GM21360 (cell line): ENCODE measurements around the gene ITFG2.

Experiments
- ATAC-seq: cut with Tn5 transposase; IDR thresholded peaks from one replicate; pipeline ENCODE4 v1.9.1; 2021; ENCODE audit warnings: mild to moderate bottlenecking, moderate library complexity; ENCODE audit not compliant: unreplicated experiment

ITFG2 gene

GRCh38 chr12:2826721-2827515 lies 14.4 kb downstream of the ITFG2 start:
- ATAC-seq: no peak

DNA sequence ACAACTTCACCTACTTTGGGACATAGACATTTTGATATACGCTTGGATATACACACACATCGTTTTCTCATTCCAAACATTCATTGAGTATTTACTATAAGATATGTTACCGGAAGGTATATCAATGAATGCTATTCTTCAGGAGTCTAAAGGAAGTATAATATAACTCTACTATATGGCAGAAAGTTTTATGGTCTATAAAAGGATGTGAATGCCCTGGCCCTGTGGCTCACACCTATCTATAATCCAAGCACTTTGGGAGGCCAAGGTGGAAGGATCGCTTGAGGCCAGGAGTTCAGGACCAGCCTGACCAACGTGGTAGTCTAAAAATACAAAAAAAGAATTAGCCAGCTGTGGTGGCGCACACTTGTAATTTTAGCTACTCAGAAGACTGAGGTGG lies 16.8 kb downstream of the ITFG2 start:
- no peak for ATAC-seq

DNA sequence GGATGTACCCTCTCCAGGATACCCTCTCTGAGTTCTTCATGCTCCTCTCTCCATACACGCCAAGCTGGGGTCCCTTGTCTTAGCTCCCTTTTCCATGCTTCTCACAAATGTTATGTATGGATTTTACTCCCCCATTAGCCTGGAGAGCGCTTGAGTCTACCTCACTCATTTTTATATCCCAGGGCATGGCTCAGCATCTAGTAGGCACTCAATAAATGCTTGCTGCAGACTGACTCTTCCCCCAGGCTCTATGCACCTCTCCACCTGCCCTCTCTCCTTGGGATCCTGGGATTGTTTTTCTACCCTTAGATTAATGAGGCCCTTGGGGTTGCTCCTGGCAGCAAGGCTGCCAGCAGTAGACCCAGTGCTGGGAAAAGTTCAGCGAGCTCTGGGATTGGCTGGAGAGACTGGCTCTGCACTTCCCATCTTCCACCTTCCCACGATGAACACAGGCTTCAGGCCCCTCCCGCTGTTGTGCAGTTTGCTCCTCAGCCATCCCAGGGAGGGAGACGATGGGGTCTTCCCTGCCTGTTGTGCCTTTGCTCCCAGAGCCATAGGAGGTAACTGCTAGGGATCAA lies 20.2 kb downstream of the ITFG2 start:
- ATAC-seq: no peak

- no peak for ATAC-seq
Observed at GRCh38 chr12:2833327-2833726, 20.9 kb downstream of the ITFG2 start.

DNA sequence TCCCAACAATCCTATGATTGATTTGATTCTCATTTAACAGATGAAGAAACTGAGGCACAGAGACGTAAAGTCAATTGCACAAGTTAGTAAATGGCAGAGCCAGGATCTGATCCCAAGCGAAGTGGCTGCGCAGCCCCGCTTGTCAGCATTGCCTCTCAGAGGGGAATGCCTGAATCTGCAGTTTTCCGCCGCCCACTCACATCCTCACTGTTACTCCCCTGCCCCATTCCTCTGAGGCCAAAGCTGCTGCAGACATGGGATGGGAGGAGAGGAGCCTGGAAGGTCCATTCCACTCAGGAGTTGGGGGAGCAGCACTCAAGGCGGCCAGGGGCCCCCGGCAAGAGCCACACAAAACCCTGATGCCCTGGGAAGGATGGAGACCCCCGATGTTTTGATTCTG lies 21.3 kb downstream of the ITFG2 start:
- ATAC-seq: no peak

- ATAC-seq: no peak
Observed at GRCh38 chr12:2834581-2835491, 22.4 kb downstream of the ITFG2 start, which contains the start of gene NRIP2. TSS of gene NRIP2 (minus strand) at chr12:2835035. CDS start at chr12:2834983, 52 bp downstream.

- ATAC-seq: no peak
Observed at GRCh38 chr12:2835691-2836403, 23.4 kb downstream of the ITFG2 start.

- ATAC-seq: no peak
Observed at GRCh38 chr12:2836574-2836973, 24.1 kb downstream of the ITFG2 start.

- no peak for ATAC-seq
Observed at GRCh38 chr12:2841056-2841650, 28.7 kb downstream of the ITFG2 start.

DNA sequence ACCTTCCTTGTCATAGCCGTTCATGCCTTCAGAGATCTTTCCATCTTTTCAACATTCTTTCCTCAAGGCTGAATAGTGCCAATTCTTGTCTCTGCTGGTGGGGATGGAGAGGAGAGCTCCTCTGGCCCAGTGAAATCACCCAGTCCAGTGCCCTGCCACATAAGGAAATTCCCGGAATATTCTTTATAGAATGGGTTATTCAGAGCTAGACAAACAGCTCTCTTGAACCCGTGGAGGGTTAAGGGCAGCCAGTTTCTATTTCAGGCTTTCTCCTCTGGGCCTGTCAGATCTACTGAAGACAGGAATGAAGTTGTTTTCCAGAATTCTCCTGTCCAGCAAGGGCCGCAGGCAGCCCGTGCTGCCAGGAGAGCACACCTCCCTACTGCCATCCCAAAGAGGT lies 30.5 kb downstream of the ITFG2 start:
- ATAC-seq: no peak

GRCh38 chr12:2844786-2845185 lies 32.3 kb downstream of the ITFG2 start:
- no peak for ATAC-seq

GRCh38 chr12:2845280-2845679 lies 32.8 kb downstream of the ITFG2 start:
- no peak for ATAC-seq

- ATAC-seq: no peak
Observed at GRCh38 chr12:2851931-2852330, 39.5 kb downstream of the ITFG2 start.

- ATAC-seq: no peak
Observed at GRCh38 chr12:2853626-2854025, 41.2 kb downstream of the ITFG2 start.

- no peak for ATAC-seq
Observed at GRCh38 chr12:2854669-2855453, 42.4 kb downstream of the ITFG2 start.

GRCh38 chr12:2855546-2855945 lies 43.1 kb downstream of the ITFG2 start:
- ATAC-seq: no peak

DNA sequence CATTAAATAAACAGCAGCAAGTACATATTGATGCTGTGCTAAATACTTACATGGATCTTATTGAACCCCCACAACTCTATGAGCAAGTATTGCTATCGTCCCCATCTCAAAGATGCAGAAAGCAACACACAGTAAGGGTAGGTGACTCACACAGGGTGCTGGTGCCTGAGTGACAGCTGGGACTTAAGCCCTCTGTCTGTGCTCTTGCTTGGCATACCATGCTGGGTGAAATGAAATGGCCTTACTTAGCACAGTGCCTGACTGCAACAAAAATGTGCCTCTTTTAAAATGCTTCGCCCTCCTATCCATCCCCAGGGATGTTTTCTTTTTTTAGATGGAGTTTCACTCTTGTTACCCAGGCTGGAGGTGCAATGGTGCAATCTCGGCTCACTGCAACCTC lies 43.6 kb downstream of the ITFG2 start:
- ATAC-seq: no peak

DNA sequence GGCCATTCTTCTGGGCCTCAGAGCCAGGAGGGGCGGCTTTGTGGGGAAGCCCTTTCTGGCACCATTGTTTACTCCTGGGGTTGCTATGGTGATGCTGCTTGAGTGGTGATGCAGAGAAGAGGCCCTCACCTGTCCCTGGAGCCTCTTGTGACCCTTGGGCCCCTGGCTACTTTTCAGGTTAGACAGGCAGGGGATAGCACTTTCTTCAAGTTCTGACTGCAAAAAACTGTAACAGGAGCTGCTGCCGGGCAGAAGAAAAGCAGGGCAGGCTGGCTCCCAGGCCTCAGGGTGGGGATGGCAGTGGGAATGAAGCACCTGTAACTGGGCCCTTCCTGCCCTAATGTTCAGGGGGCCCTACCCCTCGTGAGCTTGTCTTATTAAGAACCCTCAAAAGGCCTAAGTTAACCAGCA lies 44.6 kb downstream of the ITFG2 start, which contains the start of gene TEX52:
Gene TEX52 (minus strand): TSS at position 19 of the 411 bp plus-strand sequence. CDS start 13 bp downstream, at position 6.
- ATAC-seq: no peak

- no peak for ATAC-seq
Observed at GRCh38 chr12:2857576-2857975, 45.1 kb downstream of the ITFG2 start.

DNA sequence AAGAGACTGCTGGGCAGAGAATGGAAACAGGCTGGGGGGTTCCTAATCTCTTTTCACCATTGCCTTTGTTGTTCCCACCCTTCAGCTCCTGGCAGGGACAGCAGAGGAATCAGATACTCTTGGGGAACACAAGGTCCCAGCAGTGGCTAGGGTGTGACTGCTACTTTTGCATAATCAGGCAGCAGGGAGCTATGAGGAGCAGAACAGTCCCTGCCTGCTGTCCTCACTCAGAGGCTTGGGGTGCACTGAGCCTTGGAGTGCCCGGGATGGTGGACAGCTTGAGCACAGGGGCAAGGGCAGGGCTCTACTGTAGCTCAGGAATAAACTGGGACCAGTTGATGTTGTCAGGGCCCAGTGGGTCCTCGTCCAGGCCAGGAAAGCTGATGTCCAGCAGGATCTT lies 45.9 kb downstream of the ITFG2 start:
- ATAC-seq: no peak
